NB4 (cell line): ENCODE measurements around the gene AUTS2.

ENCODE experiments used
- POLR2A ChIP-seq: IDR thresholded peaks from 2 replicates; pipeline ENCODE4 v1.6.1; 2011; ENCODE audit warnings: mild to moderate bottlenecking; ENCODE audit not compliant: insufficient read length; ENCODE audit errors: extremely low read depth
- TF ChIP-seq, protein P1 (sequence below): IDR thresholded peaks from one replicate; pipeline ENCODE4 v1.5.1; 2012; ENCODE audit warnings: low read depth, low read length
- TF ChIP-seq, protein P2 (sequence below): IDR thresholded peaks from 2 replicates; pipeline ENCODE4 v1.6.1; 2011; ENCODE audit warnings: low read depth, low read length

DNA sequence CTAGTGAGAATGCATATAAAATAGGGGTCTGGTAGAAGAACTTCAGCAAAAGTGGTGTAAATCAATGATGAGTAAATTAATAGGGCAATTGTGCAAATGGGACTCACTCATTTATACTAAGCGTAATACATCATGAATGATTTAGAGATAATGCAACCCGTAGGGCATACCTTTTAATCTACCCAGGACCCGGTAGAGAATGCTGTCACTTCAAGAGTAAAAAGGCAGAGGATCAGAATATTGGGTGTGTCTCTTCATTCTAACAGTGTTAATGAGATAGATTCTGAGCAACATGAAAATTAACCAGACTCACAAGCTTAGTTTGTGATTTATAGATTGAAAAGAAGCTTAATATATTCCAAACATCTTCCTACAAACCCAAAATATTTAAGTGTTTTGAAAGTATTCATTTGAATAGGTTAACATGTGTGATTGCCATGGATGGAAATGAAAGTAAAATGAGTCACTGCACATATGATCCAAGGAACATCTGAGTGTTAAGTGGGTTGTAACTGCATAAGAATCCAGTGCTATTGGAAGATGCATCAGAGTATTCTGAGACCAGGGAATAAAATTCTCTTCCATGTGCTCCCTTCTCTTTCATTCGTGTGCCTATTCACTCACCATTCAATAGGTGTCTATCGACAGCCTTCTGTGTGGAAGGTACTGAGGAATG is 690.6 kb downstream of the AUTS2 start:
- TF ChIP-seq, protein P1, sequence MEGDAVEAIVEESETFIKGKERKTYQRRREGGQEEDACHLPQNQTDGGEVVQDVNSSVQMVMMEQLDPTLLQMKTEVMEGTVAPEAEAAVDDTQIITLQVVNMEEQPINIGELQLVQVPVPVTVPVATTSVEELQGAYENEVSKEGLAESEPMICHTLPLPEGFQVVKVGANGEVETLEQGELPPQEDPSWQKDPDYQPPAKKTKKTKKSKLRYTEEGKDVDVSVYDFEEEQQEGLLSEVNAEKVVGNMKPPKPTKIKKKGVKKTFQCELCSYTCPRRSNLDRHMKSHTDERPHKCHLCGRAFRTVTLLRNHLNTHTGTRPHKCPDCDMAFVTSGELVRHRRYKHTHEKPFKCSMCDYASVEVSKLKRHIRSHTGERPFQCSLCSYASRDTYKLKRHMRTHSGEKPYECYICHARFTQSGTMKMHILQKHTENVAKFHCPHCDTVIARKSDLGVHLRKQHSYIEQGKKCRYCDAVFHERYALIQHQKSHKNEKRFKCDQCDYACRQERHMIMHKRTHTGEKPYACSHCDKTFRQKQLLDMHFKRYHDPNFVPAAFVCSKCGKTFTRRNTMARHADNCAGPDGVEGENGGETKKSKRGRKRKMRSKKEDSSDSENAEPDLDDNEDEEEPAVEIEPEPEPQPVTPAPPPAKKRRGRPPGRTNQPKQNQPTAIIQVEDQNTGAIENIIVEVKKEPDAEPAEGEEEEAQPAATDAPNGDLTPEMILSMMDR = no peak
- TF ChIP-seq, protein P2, sequence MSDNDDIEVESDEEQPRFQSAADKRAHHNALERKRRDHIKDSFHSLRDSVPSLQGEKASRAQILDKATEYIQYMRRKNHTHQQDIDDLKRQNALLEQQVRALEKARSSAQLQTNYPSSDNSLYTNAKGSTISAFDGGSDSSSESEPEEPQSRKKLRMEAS = no peak
- no peak for TF ChIP-seq POLR2A
